HG02759 (cell line): ENCODE measurements around the gene RCC1.
"Not testable (repeated sequence)": the region's sequence is repeated elsewhere in the genome, so short reads cannot be mapped to it uniquely, and the experiment has no call there.

ENCODE experiments used
- ATAC-seq: cut with Tn5 transposase; IDR thresholded peaks from one replicate; pipeline ENCODE4 v1.9.1; 2021; ENCODE audit warnings: mild to moderate bottlenecking, moderate library complexity; ENCODE audit not compliant: unreplicated experiment

RCC1 gene

DNA sequence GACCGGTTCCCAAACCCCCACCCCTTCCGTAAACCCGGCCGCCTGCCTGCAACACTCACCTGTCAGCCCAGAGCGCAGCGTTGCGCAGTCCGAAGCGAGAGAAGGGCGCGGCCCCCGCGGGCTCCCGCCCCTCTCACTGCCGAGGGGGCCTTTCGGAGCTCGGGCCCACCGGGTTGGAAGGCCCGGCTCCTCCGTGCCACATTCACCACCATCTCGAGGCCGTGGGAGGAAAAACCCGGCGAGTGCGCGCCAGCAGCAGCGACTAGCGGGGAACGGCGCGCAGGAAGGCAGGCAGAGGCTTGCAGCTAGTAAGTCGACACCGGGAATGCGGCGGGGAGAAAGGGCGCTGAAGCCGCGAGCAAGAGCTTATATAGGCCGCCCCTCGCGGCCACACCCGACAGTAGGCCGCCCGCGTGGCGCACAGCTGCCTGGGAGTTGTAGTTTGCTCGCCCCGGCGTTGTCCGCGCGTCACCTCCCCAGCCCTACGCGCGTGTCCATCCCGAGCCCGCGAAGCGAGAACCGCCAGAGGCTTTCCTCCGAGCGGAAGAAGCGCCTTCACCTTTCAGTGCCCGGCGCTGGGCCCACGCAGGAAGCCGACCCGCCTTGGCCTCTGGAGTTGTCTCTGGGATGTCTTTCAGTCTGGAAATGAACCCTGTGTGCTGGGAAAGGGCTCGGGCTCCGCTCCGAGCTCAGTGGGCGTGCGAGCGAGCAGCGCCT is 75.8 kb downstream of the RCC1 start:
- peak; percentile 87 for ATAC-seq

DNA sequence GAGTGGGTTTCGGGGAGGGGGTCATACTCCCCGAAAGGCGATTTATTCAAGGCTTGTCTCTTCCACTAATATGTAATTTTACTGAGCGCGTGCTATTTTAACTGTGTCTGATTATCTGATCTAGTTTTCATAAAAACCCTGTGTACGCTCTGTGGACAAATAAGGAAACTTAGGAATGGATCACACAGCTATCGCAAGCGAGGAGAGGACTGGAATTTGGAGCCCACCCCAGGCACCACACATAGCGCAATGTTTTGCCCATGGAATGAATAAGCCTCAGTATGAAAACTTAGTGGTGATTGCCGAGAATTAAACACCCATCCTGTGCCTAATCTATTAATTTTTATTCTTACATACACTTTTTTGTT is 76.4 kb downstream of the RCC1 start:
- no peak for ATAC-seq

DNA sequence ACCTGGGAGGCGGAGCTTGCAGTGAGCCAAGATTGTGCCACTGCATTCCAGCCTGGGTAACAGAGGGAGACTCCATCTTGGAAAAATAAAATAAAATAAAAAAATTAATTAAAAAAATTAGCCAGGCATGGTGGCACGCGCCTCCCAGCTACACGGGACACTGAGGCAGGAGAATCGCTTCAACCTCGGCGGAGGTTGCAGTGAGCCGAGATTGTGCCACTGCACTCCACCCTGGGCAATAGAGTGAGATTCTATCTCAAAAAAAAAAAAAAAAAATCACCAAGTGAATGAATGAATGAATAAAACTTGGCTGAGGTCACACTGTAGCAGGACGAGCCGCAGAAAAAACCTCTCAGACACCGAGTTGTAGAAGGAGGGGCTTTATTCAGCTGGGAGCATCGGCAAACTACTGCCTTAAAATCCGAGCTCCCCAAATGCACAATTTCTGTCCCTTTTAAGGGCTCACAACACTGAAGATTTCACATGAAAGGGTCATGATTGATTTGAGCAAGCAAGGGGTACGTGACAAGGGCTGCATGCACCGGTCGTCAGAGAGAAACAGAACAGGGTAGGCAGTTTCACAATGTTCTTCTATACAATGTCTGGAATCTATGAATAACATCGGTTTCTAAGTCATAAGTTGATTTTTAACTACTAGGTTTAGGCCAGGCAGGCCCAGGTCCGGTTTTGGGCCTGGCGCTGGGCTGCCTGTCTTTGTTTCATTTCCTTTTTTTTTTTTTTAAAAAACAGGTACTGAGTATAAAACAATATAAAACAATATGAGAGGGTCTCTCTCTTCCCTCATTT is 80.9 kb downstream of the RCC1 start:
- not testable (repeated sequence) for ATAC-seq
